ENCODE data around the gene PDE7B. TPM values are rescaled to one million over a fixed set of nuclear protein-coding genes. Genes with fewer than 3 reads are reported as not detected.

The PDE7B gene
- total and polyA plus RNA-seq, 4 donors = 0.26 to 3.7 (median 1.8) TPM

DNA sequence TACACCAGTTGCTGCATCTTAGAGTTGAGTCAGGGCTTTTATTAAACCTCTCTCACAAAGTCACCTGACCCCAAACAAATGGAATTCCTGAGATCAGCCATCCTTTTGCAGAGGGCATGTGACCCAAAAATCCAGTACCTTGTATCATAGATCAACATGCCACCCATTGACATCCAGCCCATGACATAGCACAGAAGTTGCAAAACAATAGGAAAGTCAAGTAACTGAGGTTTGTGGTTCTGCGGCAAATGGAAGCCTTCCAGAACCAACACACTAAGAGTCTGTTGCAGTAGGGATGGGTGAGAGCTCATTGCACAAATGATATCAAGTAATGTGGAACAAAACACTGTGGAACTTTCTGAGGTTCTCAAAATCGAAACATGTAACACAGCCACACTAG is 111.2 kb downstream of the PDE7B start:
- no peak overlapping the region for H3K9ac ChIP-seq (ENCODE audit: insufficient read depth in 1 of 2, low read length in 2 of 2)
- no peaks in the 10 kb centered on the region for H3K36me3 ChIP-seq (ENCODE audit: control insufficient read depth in 4 of 4, insufficient read depth in 4 of 4, low read length in 4 of 4)
- no peak for ATAC-seq (ENCODE audit: insufficient read depth, low FRiP score)
- peaks cover 0 to 2% (median 0%) of the 10 kb centered on the region in 3 donors for H3K27me3 ChIP-seq (ENCODE audit: control insufficient read depth in 3 of 3, insufficient read depth in 3 of 3, low read length in 2 of 3)
- no peaks in the 10 kb centered on the region for H3K4me1 ChIP-seq (ENCODE audit: control insufficient read depth in 5 of 5, insufficient read depth in 5 of 5, low read length in 5 of 5)
- H3K9me3 ChIP-seq (ENCODE audit: control insufficient read depth in 4 of 4, insufficient read depth in 3 of 4, low read length in 3 of 4) = peaks cover 0 to 2% (median 0%) of the 10 kb centered on the region in 4 donors
- H3K27ac ChIP-seq (ENCODE audit: low read depth in 1 of 2, low read length in 1 of 2) = no peak overlapping the region
- TF ChIP-seq, protein P1, sequence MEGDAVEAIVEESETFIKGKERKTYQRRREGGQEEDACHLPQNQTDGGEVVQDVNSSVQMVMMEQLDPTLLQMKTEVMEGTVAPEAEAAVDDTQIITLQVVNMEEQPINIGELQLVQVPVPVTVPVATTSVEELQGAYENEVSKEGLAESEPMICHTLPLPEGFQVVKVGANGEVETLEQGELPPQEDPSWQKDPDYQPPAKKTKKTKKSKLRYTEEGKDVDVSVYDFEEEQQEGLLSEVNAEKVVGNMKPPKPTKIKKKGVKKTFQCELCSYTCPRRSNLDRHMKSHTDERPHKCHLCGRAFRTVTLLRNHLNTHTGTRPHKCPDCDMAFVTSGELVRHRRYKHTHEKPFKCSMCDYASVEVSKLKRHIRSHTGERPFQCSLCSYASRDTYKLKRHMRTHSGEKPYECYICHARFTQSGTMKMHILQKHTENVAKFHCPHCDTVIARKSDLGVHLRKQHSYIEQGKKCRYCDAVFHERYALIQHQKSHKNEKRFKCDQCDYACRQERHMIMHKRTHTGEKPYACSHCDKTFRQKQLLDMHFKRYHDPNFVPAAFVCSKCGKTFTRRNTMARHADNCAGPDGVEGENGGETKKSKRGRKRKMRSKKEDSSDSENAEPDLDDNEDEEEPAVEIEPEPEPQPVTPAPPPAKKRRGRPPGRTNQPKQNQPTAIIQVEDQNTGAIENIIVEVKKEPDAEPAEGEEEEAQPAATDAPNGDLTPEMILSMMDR (IDR thresholded peaks at IDR 0.05; ENCODE audit: control extremely low read depth, extremely low read depth) = no peak
- DNase-seq = no peak
- no peak overlapping the region for H3K4me3 ChIP-seq
- WGBS, 2 donors = 70% methylated on average over 2 of the region's 2 CpGs

DNA sequence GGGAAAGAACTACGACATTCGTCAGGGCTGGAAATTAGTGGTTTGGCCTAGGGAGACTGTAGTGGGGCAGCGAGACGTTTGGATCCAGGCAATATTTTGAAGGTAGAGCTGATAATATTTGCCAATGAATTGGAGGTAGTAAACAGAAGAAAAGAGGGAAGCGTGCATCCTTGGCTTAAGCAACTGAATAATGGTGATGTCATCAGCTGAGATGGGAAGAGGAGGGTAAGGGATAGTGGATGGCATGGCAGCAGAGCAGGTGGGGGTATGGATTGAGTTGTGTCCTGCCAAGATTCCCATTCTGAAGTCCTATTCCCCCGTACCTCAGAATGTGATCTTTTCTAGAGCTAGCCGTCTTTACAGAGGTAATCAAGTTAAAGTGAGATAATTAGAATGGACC is 119.2 kb downstream of the PDE7B start:
- no peak overlapping the region for H3K27ac ChIP-seq (ENCODE audit: low read depth in 1 of 2, low read length in 1 of 2)
- H3K9me3 ChIP-seq (ENCODE audit: control insufficient read depth in 4 of 4, insufficient read depth in 3 of 4, low read length in 3 of 4) = no peaks in the 10 kb centered on the region
- TF ChIP-seq, protein P1 (IDR thresholded peaks at IDR 0.05; ENCODE audit: control extremely low read depth, extremely low read depth) = no peak
- DNase-seq (no peak), ATAC-seq (ENCODE audit: insufficient read depth, low FRiP score) (no peak)
- H3K9ac ChIP-seq (ENCODE audit: insufficient read depth in 1 of 2, low read length in 2 of 2) = no peak overlapping the region
- no peaks in the 10 kb centered on the region for H3K27me3 ChIP-seq (ENCODE audit: control insufficient read depth in 3 of 3, insufficient read depth in 3 of 3, low read length in 2 of 3)
- WGBS, 2 donors = 94 to 96% methylated on average over 7 of the region's 7 CpGs
- H3K36me3 ChIP-seq (ENCODE audit: control insufficient read depth in 4 of 4, insufficient read depth in 4 of 4, low read length in 4 of 4) = no peaks in the 10 kb centered on the region
- peaks cover 0 to 5% (median 0%) of the 10 kb centered on the region in 5 donors for H3K4me1 ChIP-seq (ENCODE audit: control insufficient read depth in 5 of 5, insufficient read depth in 5 of 5, low read length in 5 of 5)
- no peak overlapping the region for H3K4me3 ChIP-seq

DNA sequence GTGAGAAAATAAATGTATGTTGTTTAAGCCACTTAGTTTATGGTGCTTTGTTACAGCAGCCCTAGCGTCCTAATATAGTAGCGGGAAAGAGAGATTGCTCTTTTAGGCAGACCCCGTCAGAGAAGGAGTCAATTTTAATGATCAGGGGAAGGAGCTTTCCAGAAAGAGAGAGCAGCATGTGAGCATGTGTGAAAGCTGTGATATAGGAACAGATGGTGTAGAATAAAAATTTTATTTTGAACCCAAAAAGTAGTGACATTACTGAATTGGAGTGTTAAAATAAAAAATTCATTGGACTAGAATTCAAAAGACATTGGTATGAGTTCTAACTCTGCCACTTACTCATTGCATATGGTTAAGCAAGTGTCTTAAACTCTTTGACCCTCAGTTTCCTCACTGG is 119.8 kb downstream of the PDE7B start:
- Histone ChIP-seq H3K9me3 (ENCODE audit: control insufficient read depth in 4 of 4, insufficient read depth in 3 of 4, low read length in 3 of 4) (no peaks in the 10 kb centered on the region), H3K27ac (ENCODE audit: low read depth in 1 of 2, low read length in 1 of 2) (no peak overlapping the region), H3K4me3 (no peak overlapping the region), H3K27me3 (ENCODE audit: control insufficient read depth in 3 of 3, insufficient read depth in 3 of 3, low read length in 2 of 3) (no peaks in the 10 kb centered on the region), H3K9ac (ENCODE audit: insufficient read depth in 1 of 2, low read length in 2 of 2) (no peak overlapping the region), H3K4me1 (ENCODE audit: control insufficient read depth in 5 of 5, insufficient read depth in 5 of 5, low read length in 5 of 5) (peaks cover 0 to 5% (median 0%) of the 10 kb centered on the region in 5 donors), H3K36me3 (ENCODE audit: control insufficient read depth in 4 of 4, insufficient read depth in 4 of 4, low read length in 4 of 4) (no peaks in the 10 kb centered on the region)
- 95 to 97% methylated on average over 3 of the region's 3 CpGs for WGBS, 2 donors
- DNase-seq (no peak), ATAC-seq (ENCODE audit: insufficient read depth, low FRiP score) (no peak)
- TF ChIP-seq, protein P1 (IDR thresholded peaks at IDR 0.05; ENCODE audit: control extremely low read depth, extremely low read depth) = no peak

DNA sequence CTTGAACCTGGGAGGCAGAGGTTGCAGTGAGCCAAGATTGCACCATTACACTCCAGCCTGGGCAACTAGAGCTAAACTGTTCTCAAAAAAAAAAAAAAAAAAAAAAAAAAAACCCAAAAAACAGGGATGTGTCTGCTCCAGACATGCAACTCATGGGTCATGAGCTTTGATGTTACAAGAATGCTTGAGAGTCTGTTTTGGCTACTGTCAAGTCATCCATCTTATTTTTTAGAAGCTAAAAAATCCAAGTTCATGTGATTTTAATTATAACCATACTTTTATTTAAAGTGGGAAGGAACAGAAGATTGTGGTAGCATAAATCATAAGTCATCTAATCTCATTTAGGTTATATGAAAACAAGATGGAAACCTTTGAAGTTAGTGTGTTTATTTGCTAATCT is 120.6 kb downstream of the PDE7B start:
- Histone ChIP-seq H3K27me3 (ENCODE audit: control insufficient read depth in 3 of 3, insufficient read depth in 3 of 3, low read length in 2 of 3) (no peaks in the 10 kb centered on the region), H3K9me3 (ENCODE audit: control insufficient read depth in 4 of 4, insufficient read depth in 3 of 4, low read length in 3 of 4) (no peaks in the 10 kb centered on the region), H3K4me3 (no peak overlapping the region), H3K36me3 (ENCODE audit: control insufficient read depth in 4 of 4, insufficient read depth in 4 of 4, low read length in 4 of 4) (no peaks in the 10 kb centered on the region), H3K27ac (ENCODE audit: low read depth in 1 of 2, low read length in 1 of 2) (no peak overlapping the region), H3K4me1 (ENCODE audit: control insufficient read depth in 5 of 5, insufficient read depth in 5 of 5, low read length in 5 of 5) (peaks cover 0 to 5% (median 0%) of the 10 kb centered on the region in 5 donors), H3K9ac (ENCODE audit: insufficient read depth in 1 of 2, low read length in 2 of 2) (no peak overlapping the region)
- TF ChIP-seq, protein P1 (IDR thresholded peaks at IDR 0.05; ENCODE audit: control extremely low read depth, extremely low read depth) = no peak
- no peak for ATAC-seq (ENCODE audit: insufficient read depth, low FRiP score)
- DNase-seq = no peak

Data from lung (tissue), 12 donors.